Measurements from ENCODE around the gene MYO15A. TPM values are rescaled to one million over a fixed set of nuclear protein-coding genes. Genes with fewer than 3 reads are reported as not detected.

The MYO15A gene
- total RNA-seq, 4 donors from 2014 or later, result 0.33 to 0.98 (median 0.61) TPM

GRCh38 chr17:18161207-18162145, 52.9 kb downstream of the MYO15A start:
- peaks cover 0 to 18% (median 16%) of the 10 kb centered on the region in 4 donors for H3K4me1 ChIP-seq
- TF ChIP-seq EP300 (IDR thresholded peaks at IDR 0.05) (no peak), POLR2AphosphoS5 (IDR thresholded peaks at IDR 0.05) (no peak), CTCF (IDR thresholded peaks at IDR 0.05) (no peak), POLR2A (IDR thresholded peaks at IDR 0.05; ENCODE audit: low read depth) (no peak)
- no peaks in the 10 kb centered on the region for H3K27me3 ChIP-seq
- H3K4me3 ChIP-seq, result no peak overlapping the region
- no peak for DNase-seq (ENCODE audit: extremely low spot score)
- H3K9me3 ChIP-seq, result no peaks in the 10 kb centered on the region
- H3K27ac ChIP-seq (replicated peaks in 1 of 4), result no peak overlapping the region
- 79% methylated on average over 6 of the region's 12 CpGs for WGBS
- no peaks in the 10 kb centered on the region for H3K36me3 ChIP-seq
- intact Hi-C loops (cut with DNase I), result no loop called here

GRCh38 chr17:18163547-18163946, 55.0 kb downstream of the MYO15A start:
- H3K27ac ChIP-seq (replicated peaks in 1 of 4), result no peak overlapping the region
- H3K4me3 ChIP-seq, result no peak overlapping the region
- intact Hi-C loops (cut with DNase I), result no loop called here
- WGBS, result 94% methylated on average over 7 of the region's 7 CpGs
- peaks cover 0 to 7% (median 5%) of the 10 kb centered on the region in 4 donors for H3K4me1 ChIP-seq
- no peaks in the 10 kb centered on the region for H3K36me3 ChIP-seq
- H3K9me3 ChIP-seq, result no peaks in the 10 kb centered on the region
- no peaks in the 10 kb centered on the region for H3K27me3 ChIP-seq
- TF ChIP-seq POLR2A (IDR thresholded peaks at IDR 0.05; ENCODE audit: low read depth), result no peak
- TF ChIP-seq POLR2AphosphoS5 (IDR thresholded peaks at IDR 0.05), result no peak
- TF ChIP-seq CTCF (IDR thresholded peaks at IDR 0.05), result no peak
- no peak for TF ChIP-seq EP300 (IDR thresholded peaks at IDR 0.05)
- DNase-seq (ENCODE audit: extremely low spot score), result no peak

GRCh38 chr17:18166894-18167293, 58.3 kb downstream of the MYO15A start:
- TF ChIP-seq POLR2AphosphoS5 (IDR thresholded peaks at IDR 0.05), result no peak
- TF ChIP-seq POLR2A (IDR thresholded peaks at IDR 0.05; ENCODE audit: low read depth), result no peak
- TF ChIP-seq CTCF (IDR thresholded peaks at IDR 0.05), result no peak
- no peak for TF ChIP-seq EP300 (IDR thresholded peaks at IDR 0.05)
- Histone ChIP-seq H3K27me3 (no peaks in the 10 kb centered on the region), H3K36me3 (no peaks in the 10 kb centered on the region), H3K27ac (replicated peaks in 1 of 4) (no peak overlapping the region), H3K4me3 (no peak overlapping the region), H3K9me3 (no peaks in the 10 kb centered on the region), H3K4me1 (no peaks in the 10 kb centered on the region)
- intact Hi-C loops (cut with DNase I), result no loop called here
- WGBS, result 29% methylated on average over 3 of the region's 5 CpGs
- no peak for DNase-seq (ENCODE audit: extremely low spot score)

- intact Hi-C loops (cut with DNase I), result no loop called here
- no peak for DNase-seq (ENCODE audit: extremely low spot score)
- TF ChIP-seq EP300 (IDR thresholded peaks at IDR 0.05) (no peak), POLR2A (IDR thresholded peaks at IDR 0.05; ENCODE audit: low read depth) (no peak), POLR2AphosphoS5 (IDR thresholded peaks at IDR 0.05) (no peak), CTCF (IDR thresholded peaks at IDR 0.05) (no peak)
- WGBS, result 60% methylated on average over 1 of the region's 10 CpGs
- H3K4me1 ChIP-seq, result no peaks in the 10 kb centered on the region
- H3K9me3 ChIP-seq, result no peaks in the 10 kb centered on the region
- no peak overlapping the region for H3K27ac ChIP-seq (replicated peaks in 1 of 4)
- no peaks in the 10 kb centered on the region for H3K27me3 ChIP-seq
- H3K4me3 ChIP-seq, result no peak overlapping the region
- H3K36me3 ChIP-seq, result no peaks in the 10 kb centered on the region
Observed at GRCh38 chr17:18167421-18167820, 58.9 kb downstream of the MYO15A start.

Measured in esophagus muscularis mucosa (tissue), 4 donors.